CD4-positive, alpha-beta T cell (primary cell): ENCODE results near the gene PSMA6. TPM values are rescaled to one million over a fixed set of nuclear protein-coding genes. Genes with fewer than 3 reads are reported as not detected.

Experiments
- ATAC-seq: fragments of 200-7000 bp; cut with Tn5 transposase; one replicate; pipeline ENCODE4 v1.10.0; 2022; ENCODE audit warnings: mild to moderate bottlenecking; ENCODE audit not compliant: poor library complexity
- CTCF ChIA-PET: fragments of 350-600 bp; sonication (Branson Sonifier 250); formaldehyde crosslinking; loops from one replicate; lab custom pipeline; 2021; ENCODE audit warnings: antibody characterized with exemption, inconsistent platforms; lab: Charles Lee
- POLR2A ChIA-PET: fragments of 350-600 bp; sonication (Branson Sonifier 250); formaldehyde crosslinking; loops from one replicate; lab custom pipeline; 2021; ENCODE audit warnings: antibody characterized with exemption, inconsistent platforms; lab: Charles Lee
- DNase-seq, 14 experiments: peaks; one replicate each; pipeline ENCODE4 v3.0.0-alpha.2; 2013 to 2020; ENCODE audit warnings: mixed read lengths in 2 of 14
- H3K27ac ChIP-seq, 2 donors: one replicate each; pipeline versions ENCODE4 v1.5.1 to v1.7.0; 2013; ENCODE audit warnings: low read length in 2 of 2, low read depth in 1 of 2, mild to moderate bottlenecking in 1 of 2
- H3K27me3 ChIP-seq, 2 experiments: 1 replicate in 1 of 2; 2 replicates in 1 of 2; pipeline versions ENCODE4 v1.6.1 to v1.7.0; 2013; ENCODE audit warnings: low read length in 2 of 2, control low read depth in 1 of 2, mild to moderate bottlenecking in 1 of 2, moderate library complexity in 1 of 2; ENCODE audit not compliant: insufficient read depth in 2 of 2, control insufficient read depth in 1 of 2
- H3K36me3 ChIP-seq: one replicate; pipeline ENCODE4 v1.6.1; 2013; ENCODE audit warnings: low read length, control low read depth; ENCODE audit not compliant: insufficient read depth
- H3K4me1 ChIP-seq: one replicate; pipeline ENCODE4 v1.6.1; 2013; ENCODE audit warnings: low read length, control low read depth; ENCODE audit not compliant: insufficient read depth
- H3K4me3 ChIP-seq: one replicate; pipeline ENCODE4 v1.5.1; 2013; ENCODE audit warnings: mild to moderate bottlenecking, low read length, moderate library complexity
- H3K9me3 ChIP-seq, 2 experiments: 1 replicate in 1 of 2; 2 replicates in 1 of 2; pipeline versions ENCODE4 v1.6.1 to v1.7.0; 2013; ENCODE audit warnings: low read length in 2 of 2, mild to moderate bottlenecking in 2 of 2, control low read depth in 1 of 2, moderate library complexity in 1 of 2; ENCODE audit not compliant: control insufficient read depth in 1 of 2, insufficient read depth in 1 of 2
- H3K27ac Mint-ChIP-seq: one replicate; pipeline ENCODE4 v1.8.0; 2020; ENCODE audit warnings: mixed read lengths
- H3K27me3 Mint-ChIP-seq: one replicate; pipeline ENCODE4 v1.8.0; 2021; ENCODE audit warnings: mixed read lengths
- H3K36me3 Mint-ChIP-seq: one replicate; pipeline ENCODE4 v1.8.0; 2021; ENCODE audit warnings: low read depth, mixed read lengths
- H3K4me1 Mint-ChIP-seq: one replicate; pipeline ENCODE4 v1.8.0; 2021; ENCODE audit warnings: low read depth, mixed read lengths
- H3K4me3 Mint-ChIP-seq: one replicate; pipeline ENCODE4 v1.8.0; 2020; ENCODE audit warnings: mild to moderate bottlenecking, mixed read lengths
- H3K9me3 Mint-ChIP-seq: one replicate; pipeline ENCODE4 v1.8.0; 2020; ENCODE audit warnings: mixed read lengths
- intact Hi-C, 2 experiments: fragments of 100-400 bp; cut with DNase I in 1 of 2; cut with micrococcal nuclease in 1 of 2; formaldehyde crosslinking; loops; one replicate each; pipeline versions ENCODE4 v1.15.1 to v1.9.0; 2023 to 2025; cut with DNase I, micrococcal nuclease
- total RNA-seq, 174 experiments: library from RNA in 2 of 174; stranded (reverse) in 2 of 174; gene quantifications; one replicate each; pipeline ENCODE4 v1.2.3 and lab custom pipeline; 2021 to 2026
- TF ChIP-seq, protein P1 (sequence below): fragments of 200-600 bp; IDR thresholded peaks from one replicate; pipeline ENCODE4 v1.8.0; 2022; ENCODE audit warnings: antibody characterized with exemption, mild to moderate bottlenecking

Gene PSMA6
- total RNA-seq, 2 experiments from 2014 or later = 80.8 TPM

DNA sequence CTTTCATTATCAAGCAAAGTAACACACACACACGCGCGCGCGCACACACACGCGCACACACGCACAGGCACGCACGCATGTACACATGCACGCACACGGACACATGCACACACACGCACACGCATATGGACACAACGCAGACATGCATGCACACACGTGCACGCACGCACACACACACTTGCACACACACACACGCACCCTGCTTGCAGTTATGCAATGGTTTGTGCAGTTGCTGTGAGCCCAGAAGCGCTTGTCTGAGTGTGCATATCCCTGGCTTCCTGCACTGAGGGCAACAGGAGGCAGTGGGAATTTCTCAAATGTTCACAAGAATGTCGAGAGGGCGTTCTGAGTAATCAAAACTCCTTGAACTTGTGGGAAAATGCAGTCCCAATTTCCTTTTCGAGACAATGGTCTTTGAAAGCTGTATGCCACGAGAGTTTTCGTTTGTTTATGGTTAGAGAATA is 70.8 kb downstream of the PSMA6 start:
- TF ChIP-seq, protein P1, sequence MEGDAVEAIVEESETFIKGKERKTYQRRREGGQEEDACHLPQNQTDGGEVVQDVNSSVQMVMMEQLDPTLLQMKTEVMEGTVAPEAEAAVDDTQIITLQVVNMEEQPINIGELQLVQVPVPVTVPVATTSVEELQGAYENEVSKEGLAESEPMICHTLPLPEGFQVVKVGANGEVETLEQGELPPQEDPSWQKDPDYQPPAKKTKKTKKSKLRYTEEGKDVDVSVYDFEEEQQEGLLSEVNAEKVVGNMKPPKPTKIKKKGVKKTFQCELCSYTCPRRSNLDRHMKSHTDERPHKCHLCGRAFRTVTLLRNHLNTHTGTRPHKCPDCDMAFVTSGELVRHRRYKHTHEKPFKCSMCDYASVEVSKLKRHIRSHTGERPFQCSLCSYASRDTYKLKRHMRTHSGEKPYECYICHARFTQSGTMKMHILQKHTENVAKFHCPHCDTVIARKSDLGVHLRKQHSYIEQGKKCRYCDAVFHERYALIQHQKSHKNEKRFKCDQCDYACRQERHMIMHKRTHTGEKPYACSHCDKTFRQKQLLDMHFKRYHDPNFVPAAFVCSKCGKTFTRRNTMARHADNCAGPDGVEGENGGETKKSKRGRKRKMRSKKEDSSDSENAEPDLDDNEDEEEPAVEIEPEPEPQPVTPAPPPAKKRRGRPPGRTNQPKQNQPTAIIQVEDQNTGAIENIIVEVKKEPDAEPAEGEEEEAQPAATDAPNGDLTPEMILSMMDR = no peak
- Mint-ChIP-seq H3K4me3 (no peak overlapping the region), H3K4me1 (peaks cover 11% of the 10 kb centered on the region), H3K36me3 (no peaks in the 10 kb centered on the region), H3K27ac (no peak overlapping the region), H3K27me3 (no peaks in the 10 kb centered on the region), H3K9me3 (no peaks in the 10 kb centered on the region)
- DNase-seq = no peak
- H3K27me3 ChIP-seq = no peaks in the 10 kb centered on the region
- H3K9me3 ChIP-seq = no peaks in the 10 kb centered on the region
- no peak overlapping the region for H3K27ac ChIP-seq
- H3K36me3 ChIP-seq = no peaks in the 10 kb centered on the region
- ChIA-PET CTCF (no interaction called here), POLR2A (no interaction called here)
- intact Hi-C loops = no loop called here
- H3K4me3 ChIP-seq = no peak overlapping the region
- no peak for ATAC-seq
- H3K4me1 ChIP-seq = peaks cover 24% of the 10 kb centered on the region

DNA sequence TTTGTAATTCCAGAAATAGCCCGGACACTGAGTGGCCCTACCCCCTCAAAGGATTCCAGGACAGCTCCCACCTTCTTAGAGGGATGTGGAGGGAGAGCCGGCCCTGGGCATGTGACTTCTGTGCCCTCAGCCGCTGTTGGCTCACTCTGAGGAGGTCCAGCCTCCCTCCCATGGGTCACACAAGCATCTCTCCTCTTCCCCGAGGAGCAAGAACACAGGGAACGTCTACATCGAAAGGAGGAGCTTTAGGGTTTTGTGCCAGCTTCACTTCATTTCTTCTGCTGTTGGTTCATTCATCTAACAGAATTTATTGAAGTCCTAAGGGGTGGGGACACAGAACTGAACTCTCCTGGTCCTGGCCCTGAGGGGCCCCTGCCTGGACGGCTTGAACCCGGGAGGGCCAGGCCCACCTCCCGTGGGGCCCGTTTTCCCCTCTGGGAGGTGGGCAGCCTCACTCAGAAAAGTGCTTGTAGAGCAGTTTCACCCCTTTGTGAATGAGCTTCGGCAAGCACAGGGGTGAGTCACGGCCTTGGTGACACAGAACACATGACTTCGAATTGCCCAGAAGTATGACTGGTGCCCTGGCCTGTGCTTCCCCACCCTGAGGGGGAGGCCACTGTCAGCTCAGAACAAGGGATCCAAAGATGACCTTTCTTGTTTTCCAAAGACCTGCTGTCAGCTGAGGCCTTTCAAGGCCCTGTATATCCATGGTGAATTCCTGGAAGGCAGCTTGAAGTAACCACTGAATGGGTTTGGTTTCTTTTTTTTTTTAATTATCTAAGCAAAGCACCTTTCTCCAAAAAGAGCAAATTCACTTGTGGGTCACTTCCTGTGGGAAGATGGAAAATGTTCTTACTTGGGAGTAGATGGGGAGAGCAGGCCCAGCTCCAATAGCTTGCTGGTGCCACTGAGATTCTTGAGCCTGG is 73.2 kb downstream of the PSMA6 start:
- Mint-ChIP-seq H3K27ac (no peak overlapping the region), H3K9me3 (no peaks in the 10 kb centered on the region), H3K4me3 (no peak overlapping the region), H3K27me3 (no peaks in the 10 kb centered on the region), H3K4me1 (peaks cover 18% of the 10 kb centered on the region), H3K36me3 (no peaks in the 10 kb centered on the region)
- Histone ChIP-seq H3K9me3 (peaks cover 0 to 5% of the 10 kb centered on the region in 2 experiments), H3K4me3 (no peak overlapping the region), H3K36me3 (no peaks in the 10 kb centered on the region), H3K4me1 (peaks cover 26% of the 10 kb centered on the region), H3K27me3 (no peaks in the 10 kb centered on the region), H3K27ac (no peak overlapping the region)
- intact Hi-C loops = no loop called here
- DNase-seq = peak in 8 of 14 experiments; percentile 7 to 80 (median 26)
- ATAC-seq = peak; percentile 27
- TF ChIP-seq, protein P1 = no peak
- CTCF ChIA-PET = interaction anchor here (0.6 kb wide), 1 partner anchor 535 kb away, joined by 3 read pairs; no protein-coding TSS in a partner anchor
- POLR2A ChIA-PET = interaction anchor here (0.9 to 6.6 kb wide), 2 partner anchors 26 to 39 kb away, joined by 3 to 48 read pairs; partner anchors contain the start of gene NFKBIA

DNA sequence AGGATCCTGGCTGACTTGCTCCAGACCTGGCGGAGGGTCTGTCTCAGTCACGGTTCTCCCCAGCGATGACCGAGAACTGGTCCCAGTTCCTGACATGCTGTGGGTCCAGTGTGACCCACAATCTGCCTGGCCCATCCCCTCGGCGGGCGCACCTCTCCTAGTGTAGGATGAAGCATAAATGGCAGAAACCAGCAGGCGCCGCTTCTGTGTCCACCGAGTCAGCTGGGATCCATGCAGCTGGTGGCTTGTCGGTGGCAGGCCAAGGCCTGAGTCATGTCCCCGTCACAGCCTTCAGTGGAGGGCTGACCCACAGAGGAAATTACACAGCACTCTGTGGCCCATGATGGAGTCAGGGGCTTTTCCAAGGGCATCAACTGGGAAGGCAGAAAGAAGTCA is 73.9 kb downstream of the PSMA6 start:
- H3K27ac ChIP-seq = no peak overlapping the region
- H3K4me1 ChIP-seq = peaks cover 26% of the 10 kb centered on the region
- intact Hi-C loops = no loop called here
- H3K9me3 Mint-ChIP-seq = peaks cover 2% of the 10 kb centered on the region
- no peak overlapping the region for H3K4me3 ChIP-seq
- H3K27me3 Mint-ChIP-seq = no peaks in the 10 kb centered on the region
- ChIA-PET CTCF (interaction anchor here (0.6 kb wide), 1 partner anchor 535 kb away, joined by 3 read pairs; no protein-coding TSS in a partner anchor), POLR2A (interaction anchor here (6.6 kb wide), 1 partner anchor 38 kb away, joined by 48 read pairs; the partner anchor contains the start of gene NFKBIA)
- no peaks in the 10 kb centered on the region for H3K36me3 ChIP-seq
- H3K4me1 Mint-ChIP-seq = peaks cover 18% of the 10 kb centered on the region
- TF ChIP-seq, protein P1 = no peak
- H3K27ac Mint-ChIP-seq = no peak overlapping the region
- H3K27me3 ChIP-seq = no peaks in the 10 kb centered on the region
- H3K4me3 Mint-ChIP-seq = no peak overlapping the region
- peaks cover 0 to 5% of the 10 kb centered on the region in 2 experiments for H3K9me3 ChIP-seq
- DNase-seq (peak in 2 of 14 experiments; percentile 67 to 77), ATAC-seq (no peak)
- no peaks in the 10 kb centered on the region for H3K36me3 Mint-ChIP-seq
